RPMI7951 (cell line): Measurements from ENCODE around the gene TMCC3. TPM values are rescaled to one million over a fixed set of nuclear protein-coding genes. Genes with fewer than 3 reads are reported as not detected.
"Not testable (repeated sequence)": the region's sequence is repeated elsewhere in the genome, so short reads cannot be mapped to it uniquely, and the experiment has no call there.

Experiments
- DNase-seq: peaks from one replicate; pipeline ENCODE4 v3.0.0-alpha.2; 2012; ENCODE audit warnings: low read depth
- total RNA-seq: library from RNA; depleted of rRNA; stranded (reverse); fragments of >200 nt; shearing (Covaris generic); gene quantifications from 2 replicates; pipeline ENCODE4 v1.2.3, GENCODE V29; 2014

Gene TMCC3
- total RNA-seq, 1 experiment from 2014 or later, result 2.4 TPM

GRCh38 chr12:94566345-94566744 lies 84.0 kb downstream of the TMCC3 start:
- no peak for DNase-seq

GRCh38 chr12:94565683-94566082 lies 84.7 kb downstream of the TMCC3 start:
- DNase-seq, result no peak

DNA sequence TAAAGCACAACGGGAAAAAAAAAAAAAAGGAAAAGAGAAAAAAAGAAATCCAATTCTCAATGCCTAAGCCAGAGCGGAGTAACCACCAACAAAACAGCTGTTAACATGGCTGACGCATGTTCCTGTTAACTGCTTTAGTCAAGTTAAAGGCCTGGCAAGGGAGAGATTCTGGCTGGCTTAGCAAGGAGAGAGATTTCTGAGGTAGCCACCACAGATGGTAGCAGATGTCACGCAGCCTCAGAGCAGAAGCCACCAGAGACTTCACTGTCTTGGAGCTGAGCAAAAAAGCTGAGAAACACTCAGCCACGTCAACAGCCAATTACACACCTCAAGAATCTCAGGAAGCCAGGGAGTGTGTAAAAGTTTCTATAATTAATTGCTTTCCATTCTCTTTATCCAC lies 87.1 kb downstream of the TMCC3 start:
- DNase-seq, result peak; percentile 70

DNA sequence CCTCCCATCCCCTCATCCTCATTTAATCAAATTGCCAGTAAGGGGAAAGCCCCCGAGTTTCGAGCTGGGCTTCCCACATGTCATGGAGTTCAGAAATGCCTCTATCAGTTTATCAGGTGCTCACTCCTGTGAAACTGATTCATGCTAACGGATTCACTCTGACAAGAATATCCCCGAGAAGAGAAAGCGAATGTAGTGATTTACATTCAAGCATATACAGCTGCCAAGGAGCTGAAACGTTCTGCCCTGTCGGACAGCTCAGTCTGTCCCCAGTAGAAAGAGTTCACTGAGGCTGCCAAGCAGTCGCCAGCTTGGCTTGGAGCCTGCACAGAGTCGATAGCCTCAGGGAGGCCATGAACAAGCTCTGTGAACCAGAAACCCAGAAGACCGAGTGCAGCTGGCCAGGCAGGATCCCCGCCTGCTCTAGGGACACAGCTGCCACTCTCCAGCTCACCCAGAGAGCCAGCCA lies 88.4 kb downstream of the TMCC3 start:
- DNase-seq, result peak; percentile 97

GRCh38 chr12:94560431-94561221 lies 89.7 kb downstream of the TMCC3 start:
- peak; percentile 91 for DNase-seq

DNA sequence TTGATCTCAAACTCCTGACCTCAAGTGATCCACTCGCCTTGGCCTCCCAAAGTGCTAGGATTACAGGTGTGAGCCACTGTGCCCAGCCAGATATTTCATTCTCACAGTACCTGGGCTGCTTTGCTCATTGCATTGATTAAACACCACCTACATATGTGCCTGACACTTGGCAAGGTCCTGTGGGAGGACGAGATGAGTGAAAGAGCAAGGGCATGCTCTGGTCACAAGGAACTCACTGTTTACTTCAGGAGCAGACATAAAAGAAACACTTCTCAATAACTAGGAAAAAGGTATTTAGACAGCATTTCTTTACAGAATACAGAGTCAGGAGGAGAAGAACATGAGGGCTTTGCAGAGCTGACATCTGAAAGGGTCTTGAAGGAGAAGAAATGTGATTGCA lies 91.7 kb downstream of the TMCC3 start:
- no peak for DNase-seq

DNA sequence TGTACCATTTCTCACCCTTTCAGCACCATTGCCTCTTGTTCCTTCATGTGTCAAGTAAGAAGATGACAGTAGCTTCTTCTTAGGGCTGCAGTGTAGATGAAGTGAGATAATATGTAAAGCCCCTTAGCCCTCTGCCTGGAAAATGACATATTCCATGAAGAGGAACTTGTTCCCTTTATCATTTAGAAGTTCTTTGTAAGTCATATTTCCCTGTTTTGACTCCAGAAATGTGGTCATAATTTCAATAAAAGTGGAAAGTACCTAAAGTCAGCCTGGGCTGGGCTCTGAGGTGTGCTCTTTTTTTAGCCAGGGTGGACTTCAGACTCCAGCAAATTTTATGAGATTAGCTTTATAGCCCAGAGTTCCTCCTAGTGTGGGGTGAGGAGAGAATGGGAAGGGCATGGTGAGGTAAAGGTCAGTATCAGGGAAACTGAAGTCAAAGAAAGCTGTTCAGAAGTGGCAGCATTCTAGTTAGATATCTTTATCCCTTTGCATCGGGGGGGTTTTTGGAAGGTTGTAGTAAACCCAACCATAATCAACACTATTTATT lies 92.5 kb downstream of the TMCC3 start:
- DNase-seq, result no peak

DNA sequence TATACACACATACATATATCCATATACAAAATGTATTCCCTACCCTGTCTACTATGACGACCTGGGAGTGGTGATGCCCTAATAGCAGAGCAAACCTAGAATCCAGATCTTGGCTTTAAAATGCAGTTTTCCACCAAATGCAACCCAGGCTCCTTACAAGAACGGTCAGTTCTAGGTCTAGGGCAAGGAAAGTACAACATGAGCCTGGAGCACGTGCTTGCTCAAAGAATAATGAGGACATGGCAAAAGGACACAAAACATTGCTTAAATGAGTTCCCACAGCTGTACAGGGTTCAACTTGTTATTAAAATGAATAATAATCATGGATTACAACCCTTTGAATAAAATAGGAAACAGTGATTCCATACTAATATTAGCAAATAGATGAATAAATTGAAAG lies 94.7 kb downstream of the TMCC3 start:
- no peak for DNase-seq

DNA sequence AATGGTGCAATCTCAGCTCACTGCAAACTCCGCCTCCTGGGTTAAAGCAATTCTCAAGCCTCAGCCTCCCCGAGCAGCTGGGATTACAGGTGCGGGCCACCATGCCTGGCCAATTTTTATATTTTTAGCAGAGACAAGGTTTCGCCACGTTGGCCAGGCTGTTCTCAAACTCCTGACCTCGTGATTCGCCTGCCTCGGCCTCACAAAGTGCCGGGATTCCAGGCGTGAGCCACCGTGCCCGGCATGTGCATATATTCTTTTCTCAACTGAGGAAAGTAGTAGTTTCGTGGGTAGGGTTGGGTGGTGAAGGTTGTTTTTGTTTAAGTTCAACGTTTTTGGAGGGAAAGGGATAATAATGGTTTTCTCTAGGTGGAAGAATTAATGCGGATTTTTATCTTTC lies 96.5 kb downstream of the TMCC3 start:
- no peak for DNase-seq

- peak; percentile 84 for DNase-seq
These were observed 97.2 kb downstream of the TMCC3 start for GRCh38 chr12:94553130-94553519.

DNA sequence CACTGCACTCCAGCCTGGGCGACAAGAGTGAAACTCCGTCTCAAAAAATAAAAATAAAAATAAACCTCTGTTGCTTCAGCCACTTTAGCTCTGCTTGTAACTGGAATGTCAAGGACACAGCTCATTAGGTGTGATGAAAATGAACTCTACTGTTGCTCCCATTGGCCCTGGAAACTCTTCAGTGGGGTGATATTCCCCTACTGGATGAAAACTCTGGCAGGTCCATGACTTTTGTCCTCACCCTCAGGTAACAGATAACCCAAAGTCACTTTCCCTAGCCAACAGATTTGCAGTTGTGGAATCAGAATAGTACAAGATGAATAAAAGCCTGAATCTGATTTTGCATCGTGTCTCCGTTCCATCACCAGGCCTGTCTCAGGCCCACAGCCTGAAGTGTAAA lies 98.5 kb downstream of the TMCC3 start:
- no peak for DNase-seq

GRCh38 chr12:94550964-94551363 lies 99.4 kb downstream of the TMCC3 start:
- DNase-seq, result no peak

- DNase-seq, result not testable (repeated sequence)
These were observed 101.5 kb downstream of the TMCC3 start for GRCh38 chr12:94548833-94549232.

DNA sequence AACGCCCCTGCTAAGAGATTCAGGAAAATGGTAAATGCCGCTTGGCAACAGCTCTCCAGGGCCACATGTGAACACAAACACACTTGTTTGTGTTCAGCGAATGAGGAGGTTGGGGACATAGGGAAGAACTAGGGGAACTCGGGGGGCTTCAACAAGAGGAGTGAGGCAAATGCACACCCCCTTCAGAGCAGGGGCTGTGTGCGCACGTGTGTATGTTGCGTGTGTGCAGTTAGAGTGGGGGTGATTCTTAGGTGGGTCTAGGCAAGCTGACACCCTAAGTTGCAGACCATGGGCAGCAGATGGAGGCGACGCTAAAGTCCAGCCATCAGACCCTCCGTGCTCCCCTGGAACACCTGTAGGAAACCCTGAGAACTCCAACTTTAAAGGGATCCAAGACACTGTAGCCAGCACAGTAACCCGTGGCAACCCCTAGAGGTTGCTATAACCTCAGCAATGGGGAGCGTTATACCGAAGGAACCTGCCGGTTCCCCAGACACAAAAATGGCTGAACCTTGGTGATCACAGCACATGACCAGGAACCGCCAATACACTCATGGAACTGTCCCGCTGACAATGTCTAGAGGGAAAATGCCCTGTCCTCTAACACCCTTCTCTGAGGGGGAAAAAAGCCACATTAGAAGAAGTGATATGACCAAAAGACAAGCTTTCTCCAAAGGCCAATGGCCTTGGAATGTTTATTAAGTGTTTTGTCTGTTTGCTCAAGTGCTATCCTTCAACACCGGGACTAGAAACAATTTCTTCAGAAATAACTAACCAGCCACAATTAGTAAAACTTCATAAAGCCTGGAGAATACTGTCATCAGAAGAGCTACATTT lies 104.2 kb downstream of the TMCC3 start:
- peak; percentile 68 for DNase-seq

GRCh38 chr12:94544355-94544754 lies 106.0 kb downstream of the TMCC3 start:
- no peak for DNase-seq

DNA sequence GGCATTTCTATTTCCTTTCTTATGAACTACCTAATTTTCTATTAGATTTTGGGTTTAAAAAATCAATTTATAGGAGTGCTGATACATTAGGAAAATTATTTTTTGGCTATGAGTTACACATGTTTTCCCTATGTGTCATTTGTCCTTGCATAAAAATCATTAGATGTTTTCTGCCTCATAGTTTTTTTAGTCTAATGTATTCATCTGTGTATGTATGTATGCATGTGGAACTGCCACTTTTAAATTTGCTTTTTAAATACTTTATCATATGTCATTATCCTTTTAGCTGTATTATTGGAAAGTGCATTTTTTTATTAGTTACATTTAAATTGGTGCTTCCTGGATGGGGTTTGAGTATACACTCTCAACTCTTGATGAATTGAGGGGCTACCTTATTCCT lies 112.0 kb downstream of the TMCC3 start:
- DNase-seq, result no peak

DNA sequence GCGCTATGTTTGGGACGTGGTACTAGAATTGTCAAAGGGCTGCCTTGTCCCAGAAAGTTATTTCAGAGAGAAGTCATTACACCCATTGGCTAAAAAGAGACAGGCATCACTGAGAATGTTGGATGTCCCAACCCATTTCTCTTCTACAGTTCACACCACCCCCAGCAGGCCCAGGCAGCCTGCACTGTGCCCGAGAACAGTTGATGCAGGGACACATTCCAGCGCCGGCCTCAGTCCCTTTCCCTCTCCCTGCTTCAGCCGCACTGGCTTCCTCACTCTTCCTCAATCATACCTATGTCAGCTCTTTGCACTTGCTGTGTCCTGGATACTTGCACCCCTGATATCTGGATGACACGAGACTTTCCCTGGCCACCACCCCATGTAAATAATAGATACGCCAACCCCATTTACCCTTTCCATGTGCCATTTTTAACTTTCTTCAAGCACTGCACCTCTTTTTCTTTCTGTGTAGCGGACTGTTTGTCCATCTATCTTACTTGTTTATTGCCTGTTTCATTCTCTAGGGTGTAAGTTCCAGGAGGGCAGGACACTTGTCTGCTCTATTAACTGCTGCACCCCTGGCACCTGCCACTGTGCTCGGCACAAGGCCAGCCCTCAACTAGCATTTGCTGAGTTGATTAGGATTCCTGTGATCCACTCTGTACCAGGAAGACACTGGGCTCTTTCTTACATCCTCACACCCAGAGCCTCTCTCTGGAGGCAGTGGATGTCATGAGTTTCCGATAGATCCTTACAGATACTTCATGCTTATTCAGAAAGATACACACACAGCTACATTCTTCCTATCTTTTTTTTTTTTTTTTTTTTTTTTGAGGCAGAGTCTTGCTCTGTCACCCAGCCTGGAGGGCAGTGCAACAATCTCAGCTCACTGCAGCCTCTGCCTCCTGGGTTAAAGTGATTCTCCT lies 114.1 kb downstream of the TMCC3 start:
- no peak for DNase-seq

DNA sequence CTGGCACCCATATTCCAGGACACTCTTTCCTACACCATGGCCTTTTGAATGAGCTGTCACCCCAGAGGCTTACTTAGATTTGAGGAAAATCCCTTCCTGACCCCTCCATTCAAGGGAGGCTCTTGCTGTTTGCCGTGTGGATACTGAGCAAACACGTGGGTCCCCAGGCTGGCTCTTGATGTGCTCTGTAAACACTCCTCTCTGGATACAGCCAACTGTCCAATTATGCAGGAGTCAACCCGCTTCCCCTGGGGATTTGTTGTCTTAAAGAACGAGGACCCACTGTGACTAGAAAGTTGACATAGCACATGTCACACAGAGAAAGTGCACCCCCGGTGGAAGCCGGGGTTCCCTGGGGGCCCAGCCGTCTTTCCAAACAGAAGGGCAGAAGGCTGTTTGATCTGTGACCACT lies 114.8 kb downstream of the TMCC3 start:
- no peak for DNase-seq

DNA sequence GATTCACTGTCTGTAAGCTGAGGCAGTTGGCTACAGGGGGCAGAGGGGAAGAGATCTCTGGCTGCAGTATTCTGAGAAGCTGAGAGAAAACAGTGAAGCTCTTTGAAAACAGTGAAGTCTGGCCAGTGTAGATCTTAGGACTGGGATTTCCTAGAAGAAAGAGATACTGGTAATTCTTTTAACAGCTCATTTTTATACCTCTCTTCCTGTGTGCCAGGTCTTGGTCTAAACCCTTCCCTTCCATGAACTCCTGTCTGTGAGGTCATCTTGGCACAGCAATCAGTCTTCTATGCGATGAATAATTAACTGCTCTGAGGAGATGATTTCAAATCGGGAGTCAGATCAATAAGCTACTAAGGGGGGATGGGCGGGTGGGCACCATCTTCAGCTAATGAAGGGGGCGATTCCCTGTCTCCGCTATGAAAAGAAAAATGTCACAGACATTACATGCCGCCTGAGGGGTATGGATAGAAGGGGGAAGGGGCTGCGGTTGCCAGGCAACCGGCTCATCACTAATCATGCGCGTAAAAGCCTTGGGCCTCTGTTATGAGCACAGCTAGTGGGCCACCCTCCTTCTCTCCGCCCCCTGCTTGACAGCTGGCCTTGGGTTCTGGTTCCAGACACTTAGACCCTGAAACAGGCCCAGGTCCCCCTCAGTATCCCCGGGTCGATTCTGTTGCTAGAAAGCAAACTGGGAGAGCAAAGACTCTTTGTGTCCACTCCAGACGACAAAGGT lies 115.4 kb downstream of the TMCC3 start:
- no peak for DNase-seq

GRCh38 chr12:94534278-94534677 lies 116.1 kb downstream of the TMCC3 start:
- no peak for DNase-seq
